Skeletal muscle satellite cell (primary cell): ENCODE results near the gene KIRREL2. TPM values are rescaled to one million over a fixed set of nuclear protein-coding genes. Genes with fewer than 3 reads are reported as not detected.

Experiments
- H3K27me3 ChIP-seq: 2 replicates; pipeline ENCODE4 v1.7.0; 2013; ENCODE audit warnings: low read length; ENCODE audit not compliant: control insufficient read depth, insufficient read depth
- H3K36me3 ChIP-seq: 2 replicates; pipeline ENCODE4 v1.7.0; 2013; ENCODE audit warnings: mild to moderate bottlenecking, control low read depth, low read length; ENCODE audit not compliant: insufficient read depth
- H3K4me1 ChIP-seq: 2 replicates; pipeline ENCODE4 v1.7.0; 2013; ENCODE audit warnings: low read length; ENCODE audit not compliant: control insufficient read depth, insufficient read depth
- H3K4me2 ChIP-seq: 2 replicates; pipeline ENCODE4 v1.7.0; 2013; ENCODE audit warnings: mild to moderate bottlenecking, low read length
- H3K4me3 ChIP-seq: 2 replicates; pipeline ENCODE4 v1.7.0; 2013; ENCODE audit warnings: low read length
- H3K9ac ChIP-seq: 2 replicates; pipeline ENCODE4 v1.7.0; 2013; ENCODE audit warnings: mild to moderate bottlenecking, low read depth, low read length, moderate library complexity
- H3K9me3 ChIP-seq: replicated peaks from 2 replicates; pipeline ENCODE4 v1.7.0; 2013; ENCODE audit warnings: mild to moderate bottlenecking, control low read depth, low read length
- total RNA-seq: library from RNA; depleted of rRNA; stranded (reverse); fragments of >200 nt; gene quantifications from 2 replicates; pipeline ENCODE4 v1.2.3, GENCODE V29; 2012; rRNA removed

The KIRREL2 gene
- 0.22 TPM in 1 of 2 replicates, not detected in the other for total RNA-seq

- Histone ChIP-seq H3K4me2 (peak within 1 kb of the TSS; percentile 79), H3K9ac (no peak within 1 kb of the TSS), H3K36me3 (no peaks in the 10 kb centered on the region), H3K4me1 (peaks cover 3% of the 10 kb centered on the region), H3K4me3 (peak within 1 kb of the TSS; percentile 64), H3K27me3 (peaks cover 89% of the 10 kb centered on the region), H3K9me3 (no peaks in the 10 kb centered on the region)
Measured at GRCh38 chr19:35856546-35857149, at the start of gene KIRREL2. Gene KIRREL2 (plus strand): TSS chr19:35856911. CDS start chr19:35857120, 209 bp downstream.

- Histone ChIP-seq H3K9ac (no peak overlapping the region), H3K4me1 (no peaks in the 10 kb centered on the region), H3K9me3 (no peaks in the 10 kb centered on the region), H3K27me3 (peaks cover 41% of the 10 kb centered on the region), H3K36me3 (no peaks in the 10 kb centered on the region), H3K4me2 (no peak overlapping the region), H3K4me3 (no peak overlapping the region)
Measured at GRCh38 chr19:35807633-35808032, 49.1 kb upstream of the KIRREL2 start.

- H3K4me3 ChIP-seq: no peak overlapping the region
- H3K9ac ChIP-seq: no peak overlapping the region
- H3K9me3 ChIP-seq: no peaks in the 10 kb centered on the region
- H3K36me3 ChIP-seq: no peaks in the 10 kb centered on the region
- H3K4me2 ChIP-seq: no peak overlapping the region
- H3K27me3 ChIP-seq: peaks cover 27% of the 10 kb centered on the region
- H3K4me1 ChIP-seq: no peaks in the 10 kb centered on the region
Measured at GRCh38 chr19:35811317-35812219, 45.1 kb upstream of the KIRREL2 start.

GRCh38 chr19:35812220-35813042 lies 44.3 kb upstream of the KIRREL2 start, which contains the start of gene PRODH2:
Gene PRODH2 (minus strand): TSS chr19:35812845. CDS start chr19:35812805, 40 bp downstream.
- Histone ChIP-seq H3K27me3 (peaks cover 28% of the 10 kb centered on the region), H3K9ac (no peak within 1 kb of the TSS), H3K4me1 (no peaks in the 10 kb centered on the region), H3K36me3 (no peaks in the 10 kb centered on the region), H3K9me3 (no peaks in the 10 kb centered on the region), H3K4me2 (no peak within 1 kb of the TSS), H3K4me3 (no peak within 1 kb of the TSS)

- Histone ChIP-seq H3K4me1 (no peaks in the 10 kb centered on the region), H3K9ac (no peak overlapping the region), H3K9me3 (no peaks in the 10 kb centered on the region), H3K27me3 (peaks cover 25% of the 10 kb centered on the region), H3K4me3 (no peak overlapping the region), H3K36me3 (no peaks in the 10 kb centered on the region), H3K4me2 (no peak overlapping the region)
Measured at GRCh38 chr19:35813043-35813890, 43.4 kb upstream of the KIRREL2 start.

GRCh38 chr19:35816262-35816661 lies 40.4 kb upstream of the KIRREL2 start:
- no peak overlapping the region for H3K4me3 ChIP-seq
- H3K9me3 ChIP-seq: no peaks in the 10 kb centered on the region
- H3K4me1 ChIP-seq: no peaks in the 10 kb centered on the region
- H3K9ac ChIP-seq: no peak overlapping the region
- no peaks in the 10 kb centered on the region for H3K36me3 ChIP-seq
- no peak overlapping the region for H3K4me2 ChIP-seq
- peaks cover 33% of the 10 kb centered on the region for H3K27me3 ChIP-seq

- no peak overlapping the region for H3K4me3 ChIP-seq
- H3K4me1 ChIP-seq: no peaks in the 10 kb centered on the region
- no peak overlapping the region for H3K4me2 ChIP-seq
- H3K36me3 ChIP-seq: no peaks in the 10 kb centered on the region
- H3K27me3 ChIP-seq: peaks cover 28% of the 10 kb centered on the region
- no peak overlapping the region for H3K9ac ChIP-seq
- H3K9me3 ChIP-seq: no peaks in the 10 kb centered on the region
Measured at GRCh38 chr19:35816846-35817245, 39.9 kb upstream of the KIRREL2 start.

GRCh38 chr19:35818445-35818844 lies 38.3 kb upstream of the KIRREL2 start:
- Histone ChIP-seq H3K36me3 (no peaks in the 10 kb centered on the region), H3K4me2 (no peak overlapping the region), H3K9me3 (no peaks in the 10 kb centered on the region), H3K9ac (no peak overlapping the region), H3K4me1 (no peaks in the 10 kb centered on the region), H3K27me3 (peaks cover 17% of the 10 kb centered on the region), H3K4me3 (no peak overlapping the region)

- Histone ChIP-seq H3K4me3 (no peak overlapping the region), H3K36me3 (no peaks in the 10 kb centered on the region), H3K4me1 (no peaks in the 10 kb centered on the region), H3K9me3 (no peaks in the 10 kb centered on the region), H3K9ac (no peak overlapping the region), H3K4me2 (no peak overlapping the region), H3K27me3 (peaks cover 11% of the 10 kb centered on the region)
Measured at GRCh38 chr19:35822579-35822978, 34.1 kb upstream of the KIRREL2 start.

GRCh38 chr19:35824150-35824549 lies 32.6 kb upstream of the KIRREL2 start:
- Histone ChIP-seq H3K9ac (no peak overlapping the region), H3K4me3 (no peak overlapping the region), H3K4me2 (no peak overlapping the region), H3K4me1 (no peaks in the 10 kb centered on the region), H3K36me3 (no peaks in the 10 kb centered on the region), H3K9me3 (no peaks in the 10 kb centered on the region), H3K27me3 (peaks cover under 1% of the 10 kb centered on the region)
